SU-DHL-6 (cell line): ENCODE results near the gene RBFOX2.

Experiments
- CTCF ChIP-seq: fragments of 200-600 bp; sonication (generic); IDR thresholded peaks from one replicate; pipeline ENCODE4 v1.5.1; 2017; ENCODE audit warnings: antibody characterized with exemption, mild to moderate bottlenecking, low read length, moderate library complexity; ENCODE audit not compliant: insufficient read depth, poor library complexity, severe bottlenecking
- EZH2phosphoT487 ChIP-seq: fragments of 200-600 bp; sonication (generic), shearing (Covaris generic); conservative IDR thresholded peaks from 2 replicates; pipeline ENCODE4 v1.6.1; 2018; ENCODE audit warnings: mild to moderate bottlenecking, antibody characterized with exemption, low read length, moderate library complexity, mixed read lengths

GRCh38 chr22:35746248-35746647, 282.4 kb downstream of the RBFOX2 start:
- TF ChIP-seq CTCF (no peak), EZH2phosphoT487 (no peak)
